GM12872 (cell line): ENCODE measurements around the gene ANXA7.

ENCODE experiments used
- CTCF ChIP-seq: IDR thresholded peaks from 3 replicates; pipeline ENCODE4 v1.5.1; 2011; ENCODE audit warnings: low read depth, mild to moderate bottlenecking, low read length, moderate library complexity; ENCODE audit not compliant: insufficient read depth

ANXA7 gene

GRCh38 chr10:73444457-73444856 is 30.6 kb upstream of the ANXA7 start:
- TF ChIP-seq CTCF, result no peak

- no peak for TF ChIP-seq CTCF
Observed at GRCh38 chr10:73439605-73440312, 25.9 kb upstream of the ANXA7 start.

GRCh38 chr10:73439055-73439454 is 25.2 kb upstream of the ANXA7 start:
- no peak for TF ChIP-seq CTCF

GRCh38 chr10:73433538-73433867 is 19.6 kb upstream of the ANXA7 start, which contains the start of gene MSS51:
MSS51 (minus strand) TSS chr10:73433561; CDS start chr10:73428284, 5,277 bp downstream.
- no peak for TF ChIP-seq CTCF

GRCh38 chr10:73432646-73433537 is 19.0 kb upstream of the ANXA7 start:
- TF ChIP-seq CTCF, result no peak

GRCh38 chr10:73426318-73426717 is 12.5 kb upstream of the ANXA7 start:
- no peak for TF ChIP-seq CTCF

- TF ChIP-seq CTCF, result no peak
Observed at GRCh38 chr10:73424478-73424877, 10.6 kb upstream of the ANXA7 start.
